HG03159 (cell line): Measurements from ENCODE around the gene CFAP410.
"Not testable (repeated sequence)": the region's sequence is repeated elsewhere in the genome, so short reads cannot be mapped to it uniquely, and the experiment has no call there.

ENCODE experiments used
- ATAC-seq: cut with Tn5 transposase; IDR thresholded peaks from one replicate; pipeline ENCODE4 v1.9.1; 2021; ENCODE audit warnings: mild to moderate bottlenecking, moderate library complexity; ENCODE audit not compliant: unreplicated experiment

CFAP410 gene

DNA sequence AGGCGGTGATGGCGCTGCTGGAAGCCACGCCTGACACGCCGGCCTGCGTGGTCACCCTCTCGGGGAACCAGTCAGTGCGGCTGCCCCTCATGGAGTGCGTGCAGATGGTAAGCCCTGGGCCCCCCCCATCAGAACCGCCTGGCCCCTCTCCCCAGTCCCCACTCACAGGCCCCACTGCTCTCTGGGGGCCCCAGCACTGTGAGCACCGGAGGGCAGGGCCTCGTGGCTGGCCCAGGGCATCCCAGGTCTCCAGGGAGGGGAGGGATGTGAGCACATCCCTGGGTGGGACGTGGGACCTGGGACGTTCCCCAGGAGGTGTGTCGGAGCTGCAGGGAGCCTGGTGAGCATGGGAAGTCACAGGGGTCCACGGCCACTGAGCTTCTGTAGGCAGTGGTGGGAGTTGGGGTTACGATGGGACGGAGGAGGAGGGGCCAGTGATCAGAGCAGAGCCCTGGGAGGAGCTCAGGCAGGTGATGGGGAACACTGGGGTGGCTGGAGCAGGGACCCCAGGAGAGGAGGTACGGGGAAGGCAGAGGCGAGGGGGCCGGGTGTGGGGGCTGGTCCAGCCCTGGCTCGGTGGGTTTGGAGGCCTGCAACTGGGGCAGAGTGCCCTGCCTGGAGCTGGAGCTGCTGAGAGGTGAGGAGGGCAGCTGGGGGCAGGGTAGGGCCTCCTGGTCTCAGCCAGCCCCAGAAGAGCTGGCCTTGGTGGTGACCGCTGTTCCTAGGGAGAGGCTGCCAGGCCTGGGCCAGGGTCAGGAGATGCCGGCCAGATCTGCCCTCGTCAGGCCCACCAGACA, 20.5 kb downstream of the CFAP410 start:
- no peak for ATAC-seq

DNA sequence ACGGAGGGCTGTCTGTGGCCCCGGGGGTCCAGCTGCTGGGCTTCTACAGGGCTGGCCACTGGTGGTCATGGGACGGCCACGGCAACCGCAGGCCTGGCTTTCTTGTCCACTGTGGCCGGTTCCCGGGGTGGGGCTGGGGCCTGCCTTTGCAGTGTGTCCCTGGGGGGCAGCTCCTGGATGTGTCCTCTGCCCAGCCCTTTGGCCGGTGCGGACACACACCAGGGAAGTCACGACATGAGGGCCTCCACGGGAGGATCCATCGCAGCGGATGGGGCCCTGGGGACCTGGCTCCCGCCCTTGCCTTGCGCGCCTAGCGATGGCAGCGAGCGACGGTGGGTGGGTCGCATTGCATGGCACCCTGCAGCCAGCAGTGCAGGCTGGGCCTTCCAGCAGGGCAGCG, 21.3 kb downstream of the CFAP410 start:
- ATAC-seq = no peak

DNA sequence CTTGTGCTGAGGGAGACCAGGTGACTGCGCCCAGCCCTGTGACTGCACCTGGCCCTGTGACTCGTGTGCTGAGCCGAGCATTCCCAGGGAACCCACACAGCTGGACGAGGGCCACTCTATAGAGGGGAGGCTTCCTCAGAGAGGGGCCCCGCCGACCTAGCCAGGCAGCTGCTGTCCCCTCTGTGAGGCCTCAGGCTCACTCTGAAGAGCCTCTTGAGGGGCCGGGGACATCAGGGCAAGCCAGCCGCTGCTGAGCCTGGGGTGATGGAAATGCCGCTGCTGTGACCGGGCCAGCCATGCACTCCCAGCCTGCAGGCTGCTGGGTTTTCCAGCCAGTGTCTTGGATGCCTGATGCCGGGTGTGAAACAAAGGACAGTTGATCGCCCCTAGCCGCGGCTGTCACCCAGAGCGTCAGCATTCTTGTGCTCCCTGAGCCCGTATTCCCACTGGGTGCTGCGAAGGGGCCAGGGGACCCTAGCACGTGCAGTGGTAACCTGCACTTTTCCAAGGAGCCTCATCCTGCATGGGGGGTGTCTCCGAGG, 21.9 kb downstream of the CFAP410 start:
- no peak for ATAC-seq

DNA sequence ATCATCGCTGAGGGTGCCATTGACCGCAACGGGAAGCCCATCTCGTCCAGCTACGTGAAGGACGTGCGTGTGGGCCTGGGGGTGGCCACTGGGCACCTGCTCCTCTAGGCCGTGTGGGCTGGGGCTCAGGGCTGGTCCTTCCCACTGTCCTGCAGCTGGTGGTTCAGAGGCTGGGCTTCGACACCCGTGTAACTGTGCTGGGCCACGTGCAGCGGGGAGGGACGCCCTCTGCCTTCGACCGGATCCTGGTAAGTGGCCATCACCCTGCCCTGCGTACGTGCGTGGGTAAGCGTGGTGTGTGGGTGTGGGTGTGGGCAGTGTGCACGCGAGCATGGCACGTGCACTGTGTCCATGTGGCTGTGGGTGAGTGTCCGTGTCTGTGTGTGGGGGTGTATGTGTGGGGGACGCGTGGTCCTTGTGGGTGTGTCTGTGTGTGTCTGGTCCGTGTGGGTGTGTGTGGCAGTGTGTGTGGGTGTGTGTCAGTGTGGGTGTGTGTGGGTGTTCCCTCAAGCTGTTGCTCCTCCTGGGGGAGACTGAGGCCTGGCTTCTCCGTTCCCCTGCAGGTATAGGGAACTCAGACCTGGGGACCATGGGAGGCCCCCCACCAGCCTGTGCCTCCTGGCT, 22.8 kb downstream of the CFAP410 start:
- no peak for ATAC-seq

DNA sequence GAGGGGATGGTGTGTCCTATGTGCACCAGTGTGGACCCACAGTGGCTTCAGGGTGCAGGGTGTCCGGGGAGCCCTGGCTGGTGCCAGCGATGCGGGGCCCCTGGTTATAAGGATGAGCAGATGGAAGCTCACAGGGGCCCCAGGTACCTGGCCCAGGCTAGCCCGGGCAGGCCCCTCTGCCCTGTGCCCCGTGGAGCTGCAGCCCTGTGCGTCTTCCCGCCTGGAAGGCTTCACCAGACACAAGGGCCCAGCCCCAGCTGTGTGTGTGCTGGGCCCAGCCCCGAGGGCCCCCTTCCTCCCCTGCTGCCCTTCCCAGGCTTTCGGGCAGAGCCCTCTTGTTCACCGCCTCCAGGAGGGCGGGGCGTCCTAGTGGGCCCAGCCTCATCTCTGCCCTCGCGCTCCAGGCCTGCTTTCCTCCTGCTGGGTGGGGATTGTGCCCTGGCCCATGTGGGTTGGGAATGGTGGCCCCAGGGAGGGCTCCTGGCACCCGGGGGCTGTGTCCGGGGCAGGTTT, 23.4 kb downstream of the CFAP410 start:
- ATAC-seq = no peak

DNA sequence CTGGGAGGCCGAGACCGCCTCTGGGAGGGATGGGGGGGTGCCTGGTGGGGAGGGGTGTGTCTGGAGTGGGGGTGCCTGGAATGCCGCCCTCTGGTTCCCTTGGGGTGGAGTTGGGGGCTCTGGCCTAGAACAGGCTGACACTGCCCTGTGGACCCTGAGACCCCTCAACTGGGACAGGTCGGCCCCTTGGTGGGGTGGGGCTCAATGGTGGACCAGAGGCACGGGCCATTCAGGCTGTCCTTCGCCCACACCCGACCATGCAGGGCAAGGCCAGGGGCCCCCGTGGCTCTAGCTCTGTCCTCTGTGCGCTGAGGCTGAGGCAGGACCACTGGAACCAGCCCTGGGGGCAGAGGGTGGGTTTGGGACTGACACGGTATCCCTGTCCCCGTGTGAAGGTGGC, 24.6 kb downstream of the CFAP410 start:
- ATAC-seq = no peak

DNA sequence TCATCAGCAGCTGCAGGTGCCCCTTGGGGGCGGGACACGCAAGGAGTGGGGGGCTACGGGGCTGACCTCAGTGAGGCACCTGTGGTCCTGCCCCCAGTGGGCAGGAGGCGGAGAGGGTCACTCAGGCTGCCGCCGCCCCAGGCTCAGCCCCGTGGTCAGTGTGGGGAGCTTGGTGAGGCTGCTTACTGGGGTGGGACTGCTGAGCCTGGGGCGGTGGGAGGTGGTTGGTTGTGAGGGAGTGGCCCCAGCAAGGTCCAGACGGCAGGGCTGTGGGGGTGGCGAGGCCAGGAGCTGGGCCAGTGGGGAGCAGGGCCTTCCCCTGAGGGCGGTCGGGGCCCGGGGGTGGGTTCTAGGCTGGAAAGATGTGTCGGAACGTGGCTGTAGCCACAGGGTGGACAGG, 25.1 kb downstream of the CFAP410 start:
- no peak for ATAC-seq

DNA sequence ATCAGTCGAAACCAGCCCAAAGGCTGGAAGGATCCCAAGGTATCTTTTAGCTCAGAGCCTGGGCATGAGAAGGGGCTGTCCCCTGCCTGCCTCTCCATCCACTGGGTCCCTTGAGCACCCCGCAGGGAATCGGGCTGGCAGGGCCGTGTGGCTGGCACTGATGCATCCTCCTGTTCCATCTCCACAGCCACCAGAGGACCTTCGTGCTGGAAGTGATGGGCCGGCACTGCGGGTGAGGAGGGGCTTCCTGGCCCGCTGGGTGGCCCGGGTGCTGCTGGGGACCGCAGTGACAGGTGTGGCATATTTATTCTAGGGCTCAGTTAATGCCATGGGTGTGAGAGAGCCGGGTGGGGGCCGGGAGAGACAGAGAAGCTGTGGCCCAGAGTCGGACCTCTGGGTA, 25.7 kb downstream of the CFAP410 start:
- ATAC-seq = no peak

DNA sequence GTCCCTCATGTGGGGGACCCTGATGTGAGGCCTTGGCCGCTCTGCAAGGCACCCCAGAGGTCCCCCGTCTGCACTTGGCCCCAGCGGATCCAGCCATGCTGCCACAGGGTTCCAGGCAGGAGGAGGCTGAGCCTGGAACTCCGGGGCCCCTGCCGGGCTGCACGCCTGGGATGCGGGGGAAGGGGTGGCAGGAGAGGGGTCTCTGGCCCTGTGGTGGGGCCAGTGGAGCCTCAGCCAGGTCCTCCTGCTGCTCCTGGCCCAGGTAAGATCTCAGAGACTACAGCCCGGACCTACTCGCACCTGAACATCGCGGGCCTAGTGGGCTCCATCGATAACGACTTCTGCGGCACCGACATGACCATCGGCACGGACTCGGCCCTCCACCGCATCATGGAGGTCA, 26.5 kb downstream of the CFAP410 start:
- no peak for ATAC-seq

DNA sequence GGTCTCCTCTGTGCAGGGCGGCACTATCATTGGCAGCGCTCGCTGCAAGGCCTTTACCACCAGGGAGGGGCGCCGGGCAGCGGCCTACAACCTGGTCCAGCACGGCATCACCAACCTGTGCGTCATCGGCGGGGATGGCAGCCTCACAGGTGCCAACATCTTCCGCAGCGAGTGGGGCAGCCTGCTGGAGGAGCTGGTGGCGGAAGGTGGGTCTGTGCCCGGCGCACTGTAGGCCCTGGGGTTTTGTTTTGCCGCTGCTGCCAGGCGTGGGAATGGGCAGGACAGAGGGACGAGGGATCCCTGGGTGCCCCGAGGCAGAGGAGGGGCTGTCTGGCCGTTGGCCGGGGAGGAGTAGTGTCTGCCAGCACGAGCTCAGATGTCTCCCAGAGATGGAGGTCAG, 27.1 kb downstream of the CFAP410 start:
- no peak for ATAC-seq

DNA sequence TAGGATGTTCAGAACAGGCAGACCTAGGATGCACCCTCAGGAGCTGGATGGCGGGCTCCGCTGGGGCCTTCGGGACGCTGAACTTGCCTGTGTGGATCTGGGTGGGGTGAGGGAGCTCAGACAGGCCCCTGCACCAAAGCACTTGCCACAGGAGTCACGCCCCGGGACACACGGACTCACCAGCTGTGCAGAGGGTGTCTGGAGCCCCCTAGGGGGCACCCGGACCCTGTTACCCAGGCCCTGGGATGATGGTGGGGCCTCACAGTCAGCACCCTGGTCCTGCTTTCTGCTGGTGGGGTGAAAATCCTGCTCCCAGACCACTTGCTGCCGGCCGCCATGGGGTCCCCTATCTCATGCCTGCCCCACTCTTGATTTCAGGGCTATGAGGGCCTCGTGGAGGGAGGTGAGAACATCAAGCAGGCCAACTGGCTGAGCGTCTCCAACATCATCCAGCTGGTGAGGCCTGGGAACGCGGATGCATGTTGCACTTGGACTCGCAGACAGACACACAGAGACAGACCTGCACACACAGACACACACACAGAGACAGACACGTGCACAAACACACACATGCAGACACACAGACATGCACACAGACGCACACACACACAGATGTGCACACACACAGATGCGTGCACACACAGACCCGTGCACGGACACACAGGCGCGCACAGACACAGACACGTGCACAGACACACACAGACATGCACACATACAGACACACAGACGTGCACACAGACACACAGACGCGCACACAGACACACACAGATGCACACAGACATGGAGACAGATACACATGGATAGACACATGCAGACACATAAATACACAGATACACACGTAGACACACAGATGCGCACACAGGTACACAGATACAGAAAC, 28.3 kb downstream of the CFAP410 start:
- no peak for ATAC-seq

DNA sequence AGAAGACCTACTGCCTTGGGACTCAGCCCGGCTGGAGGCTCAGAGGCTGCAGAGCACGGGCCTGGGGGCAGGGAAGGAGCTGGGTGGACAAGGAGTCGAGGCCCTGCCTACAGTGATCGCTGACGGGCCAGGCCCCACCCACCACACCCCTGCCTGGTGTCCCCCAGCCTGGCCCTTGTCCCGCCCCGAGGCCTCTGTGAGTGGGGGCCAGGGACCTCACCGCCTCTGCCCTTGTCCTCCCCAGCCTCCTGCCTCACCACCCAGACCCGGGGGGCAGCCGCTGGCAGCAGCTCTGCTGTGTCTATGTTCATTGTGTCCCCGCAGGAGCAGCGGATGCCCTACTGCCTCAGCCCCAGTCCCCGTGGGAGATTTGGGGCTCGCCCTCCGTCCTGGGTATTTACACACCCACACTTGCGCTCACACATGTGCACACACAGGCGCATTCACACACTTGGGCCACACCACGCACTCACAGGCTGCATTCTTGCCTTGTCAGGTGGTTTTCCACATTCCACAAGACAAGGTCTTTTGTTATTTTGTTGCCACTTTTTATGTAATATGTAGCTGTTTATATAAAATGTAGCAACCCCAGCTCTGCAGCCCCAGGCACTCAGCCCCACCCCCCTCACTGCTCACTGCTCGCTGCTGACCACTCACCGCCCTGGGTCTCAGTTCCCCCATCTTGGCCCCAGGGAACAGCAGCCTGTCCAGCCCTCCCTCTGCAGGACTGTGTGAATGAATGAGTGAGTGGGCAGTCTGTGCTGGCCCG, 32.1 kb downstream of the CFAP410 start:
- no peak for ATAC-seq

DNA sequence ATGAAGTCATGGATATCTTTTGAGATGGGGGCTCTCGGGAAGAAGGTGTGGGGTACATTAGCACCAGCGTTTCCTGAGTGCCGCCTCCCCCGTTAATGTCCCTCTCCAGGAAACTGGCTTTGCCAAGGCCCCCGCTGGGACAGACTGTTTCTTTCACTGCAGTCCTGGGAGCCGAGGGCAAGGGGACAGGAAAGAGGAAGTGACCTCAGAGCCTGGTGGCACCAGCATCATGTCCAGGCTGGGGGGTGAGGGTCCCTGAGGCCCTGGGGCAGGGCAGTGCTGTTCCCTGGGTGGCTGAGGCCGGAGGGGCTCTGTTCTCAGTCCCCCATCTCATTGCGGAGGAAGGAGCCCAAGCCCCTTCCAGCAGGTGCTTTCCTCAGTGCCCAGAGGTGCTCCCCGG, 33.5 kb downstream of the CFAP410 start:
- no peak for ATAC-seq

DNA sequence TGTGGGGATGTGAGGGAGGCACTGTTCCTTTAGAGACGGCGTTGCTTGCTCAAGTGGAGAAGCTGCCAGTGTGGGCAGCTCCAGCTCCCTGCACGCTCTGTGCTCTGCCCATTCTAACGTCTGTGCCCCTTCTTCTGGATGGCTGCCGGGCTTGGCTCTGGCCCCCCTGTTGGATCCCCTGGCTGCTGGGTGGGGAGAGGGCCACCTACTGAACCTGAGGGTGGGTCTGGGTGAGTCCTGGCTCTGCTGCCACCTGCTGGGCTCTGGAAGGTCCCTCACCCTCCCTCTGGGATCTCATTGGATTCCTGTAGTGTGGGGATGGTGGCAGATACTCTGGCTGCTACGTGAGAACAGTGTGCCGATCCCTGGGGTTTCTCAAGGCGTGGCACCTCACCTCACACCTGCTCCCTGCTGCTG, 34.3 kb downstream of the CFAP410 start:
- no peak for ATAC-seq

DNA sequence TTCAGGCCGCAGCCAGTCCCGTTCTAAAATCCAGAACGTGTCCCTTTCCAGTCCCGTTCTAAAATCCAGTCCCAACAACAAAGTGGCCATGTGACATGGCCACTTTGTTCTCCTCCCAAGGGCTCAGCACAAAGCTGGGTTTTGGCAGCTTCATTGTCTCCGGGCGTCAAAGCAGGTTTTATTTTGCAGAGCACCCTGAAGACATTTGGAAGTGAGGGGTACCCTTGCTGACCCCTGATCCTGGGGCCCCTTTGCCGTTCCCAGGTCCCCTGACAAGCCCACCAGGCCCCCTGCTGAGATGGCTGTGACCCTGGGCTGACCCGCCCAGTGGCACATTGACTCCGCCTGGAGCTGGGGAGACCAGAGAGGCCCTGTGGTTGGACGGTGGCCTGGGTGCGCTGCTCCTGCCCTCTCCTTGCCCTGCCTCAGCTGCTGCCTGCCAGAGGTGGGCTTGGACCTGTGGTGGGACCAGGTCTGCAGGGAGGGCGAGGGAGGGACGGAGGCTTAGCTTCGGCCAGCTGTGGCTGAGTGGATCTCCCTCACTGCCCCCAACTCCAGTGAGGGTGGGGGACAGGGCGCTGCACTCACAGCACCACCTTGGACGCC, 35.1 kb downstream of the CFAP410 start:
- no peak for ATAC-seq

DNA sequence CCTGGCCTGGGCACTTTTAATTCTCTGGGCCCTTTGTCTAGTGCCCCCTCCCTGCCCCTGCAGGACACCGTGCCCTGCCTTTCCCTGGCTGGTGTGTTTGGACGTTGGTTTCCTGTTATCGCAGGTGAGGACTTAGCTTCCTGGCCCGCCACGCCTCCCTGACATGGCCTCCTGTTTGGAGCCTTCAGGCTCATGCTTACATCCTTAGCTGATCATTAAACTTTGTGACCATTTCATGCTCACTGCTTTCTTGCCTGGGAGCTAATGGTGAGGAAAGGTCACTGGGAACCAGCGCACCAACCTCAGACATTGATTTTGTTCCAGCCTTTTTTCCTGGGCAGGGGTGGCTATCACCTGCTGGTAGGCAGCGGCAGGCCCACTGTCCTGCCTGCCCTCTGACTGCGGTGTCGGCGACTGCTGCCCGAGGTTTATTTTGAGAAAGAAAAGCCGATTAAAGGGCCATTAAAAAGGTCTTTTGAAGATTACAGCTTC, 35.7 kb downstream of the CFAP410 start:
- no peak for ATAC-seq

DNA sequence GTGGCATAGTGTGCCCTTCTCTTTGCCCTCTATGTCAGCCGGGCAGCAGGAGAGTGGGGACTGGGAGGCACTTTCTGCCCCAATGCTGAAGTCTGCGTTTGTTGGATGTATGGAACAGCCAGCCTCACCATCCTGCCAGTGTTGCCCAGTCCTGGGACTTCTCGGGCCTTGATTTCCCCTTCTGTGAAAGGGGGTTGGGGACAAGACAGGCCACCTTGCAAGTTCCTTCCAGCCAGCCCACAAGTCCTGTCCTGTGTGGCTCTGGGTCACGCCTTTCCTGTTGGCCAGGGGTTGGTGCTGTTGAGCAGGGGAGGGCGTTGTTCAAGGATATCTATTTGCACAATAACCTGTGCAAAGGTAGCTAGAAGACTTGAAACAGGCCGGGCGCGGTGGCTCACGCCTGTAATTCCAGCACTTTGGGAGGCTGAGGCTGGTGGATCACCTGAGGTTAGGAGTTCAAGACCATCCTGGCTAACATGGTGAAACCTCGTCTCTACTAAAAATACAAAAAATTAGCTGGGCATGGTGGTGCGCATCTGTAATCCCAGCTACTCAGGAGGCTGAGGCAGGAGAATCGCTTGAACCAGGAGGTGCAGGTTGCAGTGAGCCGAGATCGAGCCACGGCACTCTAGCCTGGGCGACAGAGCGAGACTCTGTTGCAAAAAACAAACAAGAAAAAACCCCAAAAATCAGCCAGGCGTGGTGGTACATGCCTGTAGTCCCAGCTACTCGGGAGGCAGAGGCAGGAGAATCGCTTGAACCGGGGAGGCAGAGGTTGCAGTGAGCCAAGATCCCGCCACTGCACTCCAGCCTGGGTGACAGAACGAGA, 36.4 kb downstream of the CFAP410 start:
- not testable (repeated sequence) for ATAC-seq

DNA sequence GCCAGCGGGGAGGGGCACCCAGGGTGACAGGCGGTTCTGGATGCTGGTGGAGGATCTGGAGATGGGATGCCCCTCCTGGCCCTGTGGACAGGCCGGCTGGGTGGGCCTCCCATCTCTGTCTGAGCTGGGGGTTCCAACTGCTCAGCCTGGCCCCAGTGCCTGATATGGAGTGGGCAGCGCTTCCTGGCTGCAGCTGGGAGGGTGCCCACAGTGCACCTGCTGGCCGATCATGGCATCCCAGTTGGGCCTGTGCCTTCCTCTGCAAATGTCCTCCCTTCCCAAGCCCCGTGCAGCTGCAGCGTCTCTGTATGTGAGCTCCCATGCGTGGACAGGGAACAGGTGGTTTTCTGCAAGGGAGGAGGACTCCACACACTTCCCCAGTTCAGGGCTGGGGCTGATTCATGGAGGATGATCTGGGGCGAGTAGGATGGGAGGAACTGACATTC, 37.2 kb downstream of the CFAP410 start:
- ATAC-seq = no peak

DNA sequence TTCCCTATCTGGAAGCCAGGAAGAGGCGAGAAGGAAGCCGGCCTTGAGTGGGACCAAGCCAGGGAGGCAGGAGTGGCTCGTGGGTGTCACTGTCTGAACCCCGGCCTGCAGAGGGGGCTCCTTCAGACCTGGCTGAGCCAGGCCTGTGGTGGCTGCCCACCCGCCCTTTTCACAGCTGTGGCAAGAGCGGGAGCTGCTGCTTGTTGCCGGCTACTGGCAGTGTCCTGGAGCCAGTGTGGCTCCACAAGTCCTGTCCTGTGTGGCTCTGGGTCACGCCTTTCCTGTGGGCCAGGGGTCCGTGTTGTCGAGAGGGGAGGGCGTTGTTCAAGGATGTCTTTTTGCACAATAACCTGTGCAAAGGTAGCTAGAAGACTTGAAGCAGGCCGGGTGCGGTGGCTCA, 38.0 kb downstream of the CFAP410 start:
- ATAC-seq = no peak
